Thoracic aorta (tissue), 2 donors: Measurements from ENCODE around the gene PDZRN4. TPM values are rescaled to one million over a fixed set of nuclear protein-coding genes. Genes with fewer than 3 reads are reported as not detected.

Source experiments
- ATAC-seq: fragments of 150-250 bp; one replicate; pipeline ENCODE4 v1.8.0; 2017; ENCODE audit warnings: low read depth; ENCODE audit not compliant: insufficient number of reproducible peaks, low FRiP score
- DNase-seq: peaks from one replicate; pipeline ENCODE4 v3.0.0-alpha.2; 2020; ENCODE audit warnings: low spot score
- H3K27ac ChIP-seq, 2 donors: fragments of 200-600 bp; sonication (generic); 1 replicate in 1 of 2; 2 replicates in 1 of 2; pipeline ENCODE4 v1.5.1; 2016; ENCODE audit warnings: mild to moderate bottlenecking in 2 of 2, moderate library complexity in 2 of 2
- H3K27me3 ChIP-seq: fragments of 200-600 bp; sonication (generic); replicated peaks from 2 replicates; pipeline ENCODE4 v1.6.0; 2016; ENCODE audit warnings: mild to moderate bottlenecking; ENCODE audit not compliant: insufficient read depth
- H3K36me3 ChIP-seq: fragments of 200-600 bp; sonication (generic); one replicate; pipeline ENCODE4 v1.5.1; 2016
- H3K4me1 ChIP-seq, 2 donors: fragments of 200-600 bp; sonication (generic); 1 replicate in 1 of 2; 2 replicates in 1 of 2; pipeline versions ENCODE4 v1.5.1 to v1.6.0; 2016; ENCODE audit warnings: low read depth in 2 of 2, mild to moderate bottlenecking in 1 of 2; ENCODE audit not compliant: control insufficient read depth in 1 of 2
- H3K4me3 ChIP-seq: fragments of 200-600 bp; sonication (generic); 2 replicates; pipeline ENCODE4 v1.5.1; 2016; ENCODE audit warnings: mild to moderate bottlenecking
- H3K9me3 ChIP-seq: fragments of 200-600 bp; sonication (generic); 2 replicates; pipeline ENCODE4 v1.5.1; 2016
- CTCF ChIP-seq: fragments of 200-600 bp; sonication (generic); IDR thresholded peaks from one replicate; pipeline ENCODE4 v1.5.1; 2019; ENCODE audit warnings: antibody characterized with exemption
- total RNA-seq, 2 donors: library from RNA; depleted of rRNA; stranded (reverse); fragments of >200 nt; gene quantifications; one replicate each; pipeline versions ENCODE4 v1.1.0 to v1.2.3, GENCODE V29; 2016

The PDZRN4 gene
- total RNA-seq, 2 donors from 2014 or later = 6.1 to 12.5 TPM

GRCh38 chr12:41212625-41213024 is 24.5 kb downstream of the PDZRN4 start:
- peak overlapping the region; percentile 49 for H3K4me3 ChIP-seq
- TF ChIP-seq CTCF = no peak
- H3K4me1 ChIP-seq = peaks cover 11 to 26% of the 10 kb centered on the region in 2 donors
- H3K27me3 ChIP-seq = no peaks in the 10 kb centered on the region
- ATAC-seq (no peak), DNase-seq (no peak)
- peak overlapping the region in 1 of 2 donors; percentile 58 for H3K27ac ChIP-seq
- no peaks in the 10 kb centered on the region for H3K9me3 ChIP-seq
- H3K36me3 ChIP-seq = no peaks in the 10 kb centered on the region

DNA sequence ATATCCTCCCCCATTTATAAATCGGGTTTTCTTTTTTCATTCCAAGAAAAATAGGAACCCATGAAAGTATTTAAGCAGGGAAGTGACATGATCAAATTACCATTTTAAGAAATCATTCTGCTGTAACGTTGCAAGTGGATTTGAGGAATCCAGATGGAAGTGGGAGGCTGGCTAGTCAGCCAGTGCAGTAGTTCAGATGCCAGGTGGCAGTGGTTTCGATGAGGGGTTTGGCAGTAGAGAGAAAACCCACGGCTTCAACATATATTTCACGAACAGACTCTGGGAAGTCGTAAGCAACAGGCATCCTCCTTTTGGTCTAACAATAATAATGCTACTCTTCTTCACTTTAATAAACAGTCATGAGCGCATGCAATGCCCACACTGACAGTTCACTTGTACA is 25.0 kb downstream of the PDZRN4 start:
- peak overlapping the region; percentile 34 to 58 for H3K27ac ChIP-seq
- peaks cover 11 to 31% of the 10 kb centered on the region in 2 donors for H3K4me1 ChIP-seq
- H3K27me3 ChIP-seq = no peaks in the 10 kb centered on the region
- TF ChIP-seq CTCF = no peak
- H3K9me3 ChIP-seq = no peaks in the 10 kb centered on the region
- peak overlapping the region; percentile 49 for H3K4me3 ChIP-seq
- ATAC-seq = no peak
- H3K36me3 ChIP-seq = no peaks in the 10 kb centered on the region
- DNase-seq = no peak

DNA sequence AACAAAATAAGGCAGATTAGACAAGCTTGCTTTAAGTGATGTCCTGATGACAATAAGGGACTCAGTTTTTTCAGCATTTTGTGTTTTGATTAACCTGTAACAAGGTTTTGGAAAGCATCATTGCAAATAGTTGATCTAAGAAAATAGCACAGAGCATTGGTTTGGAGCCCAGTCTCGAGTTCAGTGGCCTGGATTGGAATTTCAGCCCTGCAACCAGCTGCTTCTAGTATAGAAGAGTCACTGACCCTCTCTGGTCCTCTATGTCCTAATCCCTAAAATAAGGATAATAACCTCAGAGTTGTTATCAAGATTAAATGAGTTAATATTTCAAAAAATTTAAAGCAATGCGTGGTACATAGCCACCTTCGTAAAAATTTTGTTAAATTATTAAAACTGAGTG is 25.5 kb downstream of the PDZRN4 start:
- peaks cover 11 to 29% of the 10 kb centered on the region in 2 donors for H3K4me1 ChIP-seq
- H3K27ac ChIP-seq = peak overlapping the region; percentile 34 to 58
- peak; percentile 72 for ATAC-seq

DNA sequence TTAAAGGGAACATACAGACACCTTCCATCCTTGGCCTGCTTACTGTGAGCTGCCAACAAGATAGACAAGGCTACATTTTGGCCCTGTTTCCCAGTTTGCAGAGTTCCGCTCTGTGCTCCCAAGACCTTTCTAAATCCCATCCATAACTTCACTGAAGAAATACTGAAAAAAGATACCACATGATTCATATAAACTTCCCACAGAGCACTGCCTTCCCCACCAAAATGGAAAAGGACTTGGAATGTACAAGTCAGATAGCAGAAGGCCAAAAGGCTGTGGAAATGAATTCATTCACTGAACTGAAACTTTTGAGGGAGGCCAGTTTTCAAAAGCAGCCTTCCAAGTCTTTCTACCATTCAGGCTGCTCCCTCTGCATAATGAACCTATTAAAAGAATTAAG is 29.6 kb downstream of the PDZRN4 start:
- H3K27me3 ChIP-seq = no peaks in the 10 kb centered on the region
- no peak for DNase-seq
- no peak overlapping the region for H3K4me3 ChIP-seq
- no peak for TF ChIP-seq CTCF
- ATAC-seq = no peak
- peaks cover under 1 to 26% of the 10 kb centered on the region in 2 donors for H3K4me1 ChIP-seq
- no peaks in the 10 kb centered on the region for H3K36me3 ChIP-seq
- H3K9me3 ChIP-seq = no peaks in the 10 kb centered on the region
- H3K27ac ChIP-seq = peak overlapping the region; percentile 34 to 47

More for the DNA sequence above, 25.5 kb downstream of the PDZRN4 start:
- Histone ChIP-seq H3K27me3 (no peaks in the 10 kb centered on the region), H3K4me3 (peak overlapping the region; percentile 49), H3K9me3 (no peaks in the 10 kb centered on the region), H3K36me3 (no peaks in the 10 kb centered on the region)
- DNase-seq = no peak
- no peak for TF ChIP-seq CTCF

- Histone ChIP-seq H3K27ac (no peak overlapping the region), H3K4me1 (peaks cover 0 to 13% of the 10 kb centered on the region in 2 donors)
- no peak for ATAC-seq
These were observed 32.8 kb downstream of the PDZRN4 start for GRCh38 chr12:41220931-41221330.

More at GRCh38 chr12:41220931-41221330, 32.8 kb downstream of the PDZRN4 start:
- DNase-seq = no peak
- no peak overlapping the region for H3K4me3 ChIP-seq
- H3K36me3 ChIP-seq = no peaks in the 10 kb centered on the region
- H3K9me3 ChIP-seq = no peaks in the 10 kb centered on the region
- H3K27me3 ChIP-seq = no peaks in the 10 kb centered on the region
- no peak for TF ChIP-seq CTCF
